Measurements from ENCODE around the gene TPK1. TPM values are rescaled to one million over a fixed set of nuclear protein-coding genes. Genes with fewer than 3 reads are reported as not detected.

TPK1 gene
- total RNA-seq, 1 experiment from 2014 or later = 3.3 TPM

DNA sequence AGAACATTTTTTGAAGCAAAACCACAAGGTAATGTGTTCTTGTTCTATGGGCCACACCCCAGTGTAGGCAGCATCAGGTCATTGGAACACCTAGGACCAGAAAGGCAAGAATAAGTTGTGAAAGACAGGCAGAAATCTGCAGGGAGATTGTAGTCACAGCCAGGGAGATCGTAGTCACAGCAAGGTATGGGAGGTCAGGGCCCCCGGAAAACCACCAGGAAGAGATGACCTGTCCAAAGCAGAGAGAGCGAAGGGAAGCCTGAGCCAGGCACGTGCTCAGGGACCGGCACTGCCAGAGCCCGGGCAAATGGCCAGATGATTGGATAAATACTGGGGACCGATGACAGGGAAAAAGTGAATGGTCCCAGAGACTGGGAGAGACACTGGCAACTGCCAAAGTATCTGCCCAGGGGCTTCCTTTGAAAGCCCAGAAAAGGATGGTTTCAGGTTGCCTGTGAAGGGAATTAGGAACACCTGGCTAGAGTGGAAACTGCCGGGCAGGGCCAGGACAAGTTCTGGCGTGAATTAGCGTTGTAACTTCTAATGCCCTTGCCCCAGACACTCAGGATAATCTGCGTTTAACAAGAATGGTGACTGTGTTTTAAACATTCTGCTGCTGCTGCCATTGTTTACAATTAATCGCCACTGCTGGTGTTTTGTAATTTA lies 428.5 kb downstream of the TPK1 start:
- no peaks in the 10 kb centered on the region for H3K9me3 ChIP-seq (ENCODE audit: control insufficient read depth, insufficient read depth, low read depth, low read length)
- ChIA-PET POLR2A (no interaction called here), CTCF (no interaction called here)
- no peak overlapping the region for H3K27ac ChIP-seq (ENCODE audit: low read length)
- in situ Hi-C loops (cut with HindIII; ENCODE audit: low pct_unique_long_range_greater_than_20kb, low sequenced_read_pairs) = no loop called here
- intact Hi-C loops (cut with micrococcal nuclease; ENCODE audit: unreplicated experiment) = no loop called here
- BruUV-seq (replicated peaks) = no TSS peak
- ATAC-seq (no peak), DNase-seq (ENCODE audit: low read depth, low spot score) (no peak)
- TF ChIP-seq, protein P1, sequence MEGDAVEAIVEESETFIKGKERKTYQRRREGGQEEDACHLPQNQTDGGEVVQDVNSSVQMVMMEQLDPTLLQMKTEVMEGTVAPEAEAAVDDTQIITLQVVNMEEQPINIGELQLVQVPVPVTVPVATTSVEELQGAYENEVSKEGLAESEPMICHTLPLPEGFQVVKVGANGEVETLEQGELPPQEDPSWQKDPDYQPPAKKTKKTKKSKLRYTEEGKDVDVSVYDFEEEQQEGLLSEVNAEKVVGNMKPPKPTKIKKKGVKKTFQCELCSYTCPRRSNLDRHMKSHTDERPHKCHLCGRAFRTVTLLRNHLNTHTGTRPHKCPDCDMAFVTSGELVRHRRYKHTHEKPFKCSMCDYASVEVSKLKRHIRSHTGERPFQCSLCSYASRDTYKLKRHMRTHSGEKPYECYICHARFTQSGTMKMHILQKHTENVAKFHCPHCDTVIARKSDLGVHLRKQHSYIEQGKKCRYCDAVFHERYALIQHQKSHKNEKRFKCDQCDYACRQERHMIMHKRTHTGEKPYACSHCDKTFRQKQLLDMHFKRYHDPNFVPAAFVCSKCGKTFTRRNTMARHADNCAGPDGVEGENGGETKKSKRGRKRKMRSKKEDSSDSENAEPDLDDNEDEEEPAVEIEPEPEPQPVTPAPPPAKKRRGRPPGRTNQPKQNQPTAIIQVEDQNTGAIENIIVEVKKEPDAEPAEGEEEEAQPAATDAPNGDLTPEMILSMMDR (IDR thresholded peaks at IDR 0.05) = no peak
- no peak for TF ChIP-seq SIN3A (IDR thresholded peaks at IDR 0.05; ENCODE audit: borderline replicate concordance, insufficient read depth, low read depth, low read length)
- no peak for TF ChIP-seq REST (IDR thresholded peaks at IDR 0.05; ENCODE audit: insufficient read depth in 1 of 2, low read depth in 2 of 2, low read length in 1 of 2)
- TF ChIP-seq POLR2AphosphoS5 (IDR thresholded peaks at IDR 0.05; ENCODE audit: low read depth, low read length) = no peak
- TF ChIP-seq TCF7L2 (IDR thresholded peaks at IDR 0.05; ENCODE audit: low read depth, low read length) = no peak
- 0 out of 2 replicates have a peak, but pooled peaks cover 7% of the 10 kb centered on the region for H3K27me3 ChIP-seq (ENCODE audit: control insufficient read depth, insufficient read depth, low read length)
- H3K4me3 ChIP-seq (ENCODE audit: low read depth in 2 of 2, low read length in 2 of 2) = no peak overlapping the region
- no peaks in the 10 kb centered on the region for H3K36me3 ChIP-seq (ENCODE audit: control insufficient read depth, insufficient read depth, low read length)
- no peaks in the 10 kb centered on the region for H3K4me1 ChIP-seq (ENCODE audit: control insufficient read depth, insufficient read depth, low read length)

DNA sequence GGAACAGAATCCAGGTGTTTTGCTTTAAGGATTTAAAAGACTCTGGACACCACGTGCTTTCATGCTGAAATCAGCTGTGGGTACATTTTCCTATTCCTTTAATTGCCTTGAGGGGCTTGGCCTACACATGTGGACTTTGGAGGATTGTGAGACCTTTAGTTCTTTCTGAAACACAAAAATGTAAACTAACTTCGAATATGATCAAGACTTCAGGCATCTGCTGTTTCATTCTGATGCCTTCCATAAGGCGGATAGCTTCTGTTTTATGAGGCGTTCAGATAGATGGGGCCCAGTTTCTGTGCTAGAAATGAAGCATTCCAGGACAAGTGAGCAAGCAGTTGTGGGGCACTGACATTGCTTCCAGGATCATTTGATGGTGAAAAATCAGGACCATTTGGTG lies 430.9 kb downstream of the TPK1 start:
- TF ChIP-seq REST (IDR thresholded peaks at IDR 0.05; ENCODE audit: insufficient read depth in 1 of 2, low read depth in 2 of 2, low read length in 1 of 2) = no peak
- no peak for TF ChIP-seq POLR2AphosphoS5 (IDR thresholded peaks at IDR 0.05; ENCODE audit: low read depth, low read length)
- no peak for TF ChIP-seq TCF7L2 (IDR thresholded peaks at IDR 0.05; ENCODE audit: low read depth, low read length)
- TF ChIP-seq, protein P1 (IDR thresholded peaks at IDR 0.05) = no peak
- TF ChIP-seq SIN3A (IDR thresholded peaks at IDR 0.05; ENCODE audit: borderline replicate concordance, insufficient read depth, low read depth, low read length) = no peak
- Histone ChIP-seq H3K36me3 (ENCODE audit: control insufficient read depth, insufficient read depth, low read length) (no peaks in the 10 kb centered on the region), H3K27me3 (ENCODE audit: control insufficient read depth, insufficient read depth, low read length) (peaks cover 4% of the 10 kb centered on the region; the same call in 1 of the 2 replicates), H3K9me3 (ENCODE audit: control insufficient read depth, insufficient read depth, low read depth, low read length) (no peaks in the 10 kb centered on the region), H3K4me3 (ENCODE audit: low read depth in 2 of 2, low read length in 2 of 2) (no peak overlapping the region), H3K27ac (ENCODE audit: low read length) (no peak overlapping the region), H3K4me1 (ENCODE audit: control insufficient read depth, insufficient read depth, low read length) (no peaks in the 10 kb centered on the region)
- POLR2A ChIA-PET = no interaction called here
- intact Hi-C loops (cut with micrococcal nuclease; ENCODE audit: unreplicated experiment) = no loop called here
- no TSS peak for BruUV-seq (replicated peaks)
- CTCF ChIA-PET = no interaction called here
- in situ Hi-C loops (cut with HindIII; ENCODE audit: low pct_unique_long_range_greater_than_20kb, low sequenced_read_pairs) = no loop called here
- DNase-seq (ENCODE audit: low read depth, low spot score) = no peak
- ATAC-seq = no peak

Data from Panc1 (cell line).